Fibroblast of upper back skin (primary cell): ENCODE data around the gene ZNF778.
A peak's percentile ranks its signal among the peaks of the same experiment; 100 is the strongest.
"Not testable (repeated sequence)": the region's sequence is repeated elsewhere in the genome, so short reads cannot be mapped to it uniquely, and the experiment has no call there.

Experiments
- DNase-seq: peaks from one replicate; pipeline ENCODE4 v3.0.0-alpha.2; 2013

ZNF778 gene

DNA sequence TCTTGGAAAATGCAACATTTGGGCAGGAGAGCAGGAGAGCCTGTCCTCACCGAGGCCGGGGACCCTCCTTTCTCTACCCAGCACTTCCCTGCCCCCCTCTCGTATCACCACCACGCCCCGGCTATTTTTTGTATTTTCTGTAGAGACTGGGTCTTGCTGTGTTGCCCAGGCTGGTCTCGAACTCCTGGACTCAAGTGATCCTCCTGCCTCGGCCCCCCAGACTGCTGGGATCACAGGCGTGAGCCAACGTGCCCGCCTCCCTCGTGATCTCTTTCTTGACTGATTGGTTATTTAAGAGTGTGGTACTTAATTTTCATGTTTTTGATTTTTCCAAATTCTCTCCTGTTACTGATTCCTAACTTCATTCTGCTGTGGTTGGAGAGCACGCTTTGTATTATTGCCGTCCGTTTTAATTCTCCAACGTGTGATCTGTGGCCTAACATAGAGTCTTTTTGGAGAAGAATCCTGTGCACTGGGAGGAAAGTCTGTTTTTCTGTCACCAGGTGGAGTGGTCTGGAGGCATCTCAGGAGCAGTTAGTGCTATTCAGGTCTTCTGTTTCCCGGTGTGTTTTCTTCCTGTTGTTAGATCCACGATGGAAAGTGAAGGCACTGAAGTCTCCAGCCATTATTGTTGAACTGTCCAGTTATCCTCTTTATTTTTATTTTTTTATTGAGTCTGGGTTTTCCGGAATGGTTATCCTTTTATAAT, 40.4 kb downstream of the ZNF778 start:
- no peak for DNase-seq

- DNase-seq: not testable (repeated sequence)
Measured at GRCh38 chr16:89259901-89260300, 42.4 kb downstream of the ZNF778 start.

GRCh38 chr16:89261691-89262563, 44.4 kb downstream of the ZNF778 start:
- no peak for DNase-seq

GRCh38 chr16:89264800-89265550, 47.5 kb downstream of the ZNF778 start:
- no peak for DNase-seq

DNA sequence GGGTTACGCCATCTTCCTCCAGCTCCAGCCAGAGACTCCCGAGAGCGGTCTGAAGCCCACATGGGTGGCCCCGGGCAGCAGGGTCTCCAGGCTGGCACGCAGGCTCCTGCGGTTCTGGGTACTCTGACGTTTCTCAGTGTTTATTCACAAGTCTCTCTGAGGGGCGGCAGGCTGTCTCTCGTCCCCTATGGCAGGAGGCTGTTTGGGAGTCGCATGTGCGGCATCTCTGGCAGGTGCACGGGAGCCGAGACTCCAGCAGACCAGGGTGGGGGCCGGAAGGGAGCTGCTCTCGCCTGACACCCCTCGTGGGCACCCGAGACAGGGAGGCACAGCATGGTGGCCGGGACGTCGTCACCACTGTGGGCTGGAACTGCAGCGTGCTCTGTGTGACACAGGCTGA, 48.1 kb downstream of the ZNF778 start:
- no peak for DNase-seq

DNA sequence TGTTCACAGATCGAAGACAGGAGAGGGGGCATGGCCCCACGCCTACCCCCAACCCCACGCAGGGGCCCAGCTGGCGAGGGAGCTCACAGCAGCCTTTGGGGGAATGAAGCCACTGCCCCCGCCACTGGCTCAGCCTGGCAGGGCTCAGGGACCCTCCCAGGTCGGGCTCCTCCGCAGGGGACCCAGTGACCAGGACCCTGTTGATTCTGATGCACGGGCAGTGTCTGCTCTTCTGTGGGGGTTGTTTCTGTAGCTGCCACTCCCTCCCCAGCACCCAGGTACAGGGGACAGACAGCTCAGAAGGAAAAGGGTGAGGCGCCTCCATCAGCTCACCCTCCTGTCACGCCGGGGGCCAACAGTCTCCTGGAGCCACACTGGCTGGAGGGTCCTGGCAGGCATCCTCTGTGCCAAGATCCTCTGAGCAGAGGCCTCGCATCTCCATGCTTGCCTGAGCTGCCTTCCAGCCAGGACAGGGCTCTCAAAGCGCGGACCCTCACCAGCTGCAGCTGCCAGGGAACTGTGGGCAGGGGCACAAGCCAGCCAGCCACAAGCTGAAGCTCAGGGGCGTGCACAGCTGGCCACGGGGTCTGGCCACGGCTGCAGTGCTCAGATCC, 49.1 kb downstream of the ZNF778 start:
- DNase-seq: no peak

DNA sequence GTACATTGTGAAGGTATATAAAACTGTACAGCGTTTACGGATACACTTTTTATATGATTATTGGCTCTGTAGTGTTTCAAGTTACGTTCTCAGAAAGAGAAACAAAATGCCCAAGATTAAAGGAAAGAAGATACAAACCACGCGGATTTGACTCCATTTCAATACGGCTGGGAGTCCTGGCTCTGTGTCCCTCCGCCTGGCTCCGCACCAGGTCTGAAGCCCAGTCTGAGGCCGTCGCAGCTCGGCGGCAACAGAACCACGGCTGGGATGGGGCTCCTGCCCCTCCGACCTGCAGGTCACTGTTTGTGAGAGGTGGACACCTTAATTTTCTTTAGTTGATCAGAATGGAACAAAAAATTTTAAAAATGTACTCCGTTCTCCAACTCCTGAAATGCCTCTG, 50.2 kb downstream of the ZNF778 start:
- not testable (repeated sequence) for DNase-seq

DNA sequence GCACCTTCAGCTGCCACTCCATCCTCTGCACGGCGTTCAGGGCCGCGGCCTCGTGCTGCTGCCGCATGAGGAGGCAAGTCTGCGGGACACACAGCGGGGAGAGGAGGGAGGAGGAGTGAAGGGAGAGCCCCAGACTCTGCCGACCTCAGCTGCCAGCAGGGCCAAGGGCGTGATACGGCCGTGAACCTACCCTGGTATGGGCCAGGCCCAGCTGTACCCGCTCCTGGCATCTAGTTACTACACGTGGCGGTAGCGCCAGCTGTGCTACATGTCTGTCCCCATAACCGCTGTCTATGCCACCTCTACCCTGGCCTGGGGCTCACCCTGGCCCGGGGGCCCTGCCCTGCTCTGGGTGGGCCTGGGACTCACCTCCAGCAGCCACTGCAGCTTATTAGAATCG, 51.1 kb downstream of the ZNF778 start:
- DNase-seq: no peak

DNA sequence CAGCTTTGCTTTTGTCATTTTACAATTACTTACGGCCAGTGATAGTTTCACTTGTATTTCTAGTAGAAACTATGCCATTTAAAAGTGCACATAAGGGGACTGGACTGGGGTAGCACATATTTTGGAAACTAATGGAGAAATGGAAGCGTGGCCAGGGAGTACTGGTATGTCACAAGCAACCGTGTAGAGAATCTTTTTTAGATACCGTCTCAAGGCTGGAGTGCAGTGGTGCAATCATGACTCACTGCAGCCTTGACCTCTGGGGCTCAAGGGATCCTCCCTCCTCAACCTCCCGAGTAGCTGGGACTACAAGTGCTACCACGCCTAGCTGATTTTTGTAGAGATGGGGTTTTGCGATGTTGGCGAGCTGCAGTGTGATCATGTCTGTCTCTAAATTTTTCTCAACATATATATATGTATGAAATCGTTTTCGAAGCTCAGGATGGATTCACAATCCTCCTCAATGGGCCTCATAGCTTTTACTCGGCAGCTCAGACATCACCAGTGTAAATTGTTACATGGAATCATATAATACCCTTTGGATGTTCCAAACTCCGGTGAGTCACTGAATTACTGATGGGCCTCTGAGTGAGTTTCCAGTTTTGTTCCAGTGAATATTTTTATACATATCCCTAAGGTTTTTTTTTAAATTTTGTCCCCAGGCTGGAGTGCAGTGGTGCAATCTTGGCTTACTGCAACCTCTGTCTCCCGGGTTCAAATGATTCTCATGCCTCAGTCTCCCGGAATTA, 51.7 kb downstream of the ZNF778 start:
- DNase-seq: peak; percentile 17

DNA sequence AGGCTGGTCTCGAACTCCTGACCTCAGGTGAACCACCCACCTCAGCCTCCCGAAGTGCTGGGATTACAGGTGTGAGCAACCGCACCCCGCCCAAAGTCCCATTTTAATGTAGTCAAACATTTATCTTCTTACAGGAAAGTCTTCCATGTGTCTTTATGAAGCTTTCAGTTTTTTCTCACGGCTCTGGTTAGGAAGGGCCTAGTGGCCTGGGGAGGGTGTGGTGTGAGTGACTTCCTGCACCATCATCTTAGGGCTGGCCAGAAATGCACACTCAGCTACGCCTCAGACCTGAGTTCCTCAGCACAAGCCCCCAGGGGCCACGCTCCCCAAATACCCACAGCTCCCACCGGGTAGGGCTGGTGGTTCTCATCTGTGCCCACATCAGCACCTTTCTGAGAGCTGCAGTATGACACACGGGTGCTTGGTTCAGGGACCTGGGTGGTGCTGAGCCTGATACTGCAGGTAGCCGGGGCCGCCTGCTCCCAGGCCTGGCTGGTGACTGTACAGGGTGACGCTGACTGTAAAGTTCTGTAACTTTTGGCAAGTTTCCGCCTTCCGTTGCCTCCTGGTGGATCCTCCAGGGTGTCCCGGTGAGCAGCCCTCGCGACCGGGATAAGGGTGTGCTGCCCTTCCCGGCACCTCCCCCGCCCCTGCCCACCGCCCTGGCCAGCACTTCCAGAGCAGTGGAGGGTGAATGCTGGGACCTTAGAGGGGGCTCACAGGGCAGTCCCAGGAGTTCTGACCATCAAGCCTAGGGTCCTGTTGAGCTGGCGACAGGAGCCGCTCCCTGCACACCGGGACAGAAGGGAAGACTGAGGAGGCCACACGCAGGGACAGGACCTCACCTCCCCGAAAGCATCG, 52.5 kb downstream of the ZNF778 start:
- DNase-seq: no peak

DNA sequence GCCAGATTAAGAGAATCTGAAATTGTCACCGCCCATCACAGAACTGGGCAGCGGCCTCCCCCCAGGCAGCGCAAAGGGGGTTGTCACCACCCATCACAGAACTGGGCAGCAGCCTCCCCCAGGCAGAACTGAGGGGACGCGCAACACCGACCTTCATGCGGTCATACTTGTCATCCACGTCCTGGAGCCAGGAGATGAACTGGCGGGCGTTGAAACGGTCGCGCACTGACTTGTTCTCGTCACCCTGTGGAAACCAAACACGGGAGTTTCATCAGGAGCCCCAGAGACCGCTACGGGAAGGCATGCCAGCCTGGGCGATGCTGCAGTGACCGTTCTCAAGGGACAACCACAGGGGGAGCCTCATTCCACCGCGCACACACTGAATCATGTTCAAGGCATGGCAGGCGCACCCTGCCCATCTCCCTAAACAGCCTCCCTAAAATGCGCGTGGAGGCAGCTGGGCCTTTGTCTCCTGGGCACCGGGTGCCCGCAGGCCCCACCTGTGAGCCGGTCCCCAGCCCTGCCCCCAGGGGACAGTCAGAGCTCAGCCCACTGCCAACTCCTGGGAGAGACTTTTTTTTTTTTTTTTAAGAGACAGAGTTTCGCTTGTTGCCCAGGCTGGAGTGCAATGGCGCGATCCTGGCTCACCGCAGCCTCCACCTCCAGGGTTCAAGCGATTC, 53.3 kb downstream of the ZNF778 start:
- no peak for DNase-seq

- DNase-seq: no peak
Measured at GRCh38 chr16:89272631-89273030, 55.1 kb downstream of the ZNF778 start.

GRCh38 chr16:89273741-89274472, 56.4 kb downstream of the ZNF778 start:
- no peak for DNase-seq

GRCh38 chr16:89274561-89275283, 57.2 kb downstream of the ZNF778 start:
- DNase-seq: no peak

GRCh38 chr16:89275284-89275584, 57.7 kb downstream of the ZNF778 start:
- no peak for DNase-seq

- no peak for DNase-seq
Measured at GRCh38 chr16:89275837-89276720, 58.6 kb downstream of the ZNF778 start.

DNA sequence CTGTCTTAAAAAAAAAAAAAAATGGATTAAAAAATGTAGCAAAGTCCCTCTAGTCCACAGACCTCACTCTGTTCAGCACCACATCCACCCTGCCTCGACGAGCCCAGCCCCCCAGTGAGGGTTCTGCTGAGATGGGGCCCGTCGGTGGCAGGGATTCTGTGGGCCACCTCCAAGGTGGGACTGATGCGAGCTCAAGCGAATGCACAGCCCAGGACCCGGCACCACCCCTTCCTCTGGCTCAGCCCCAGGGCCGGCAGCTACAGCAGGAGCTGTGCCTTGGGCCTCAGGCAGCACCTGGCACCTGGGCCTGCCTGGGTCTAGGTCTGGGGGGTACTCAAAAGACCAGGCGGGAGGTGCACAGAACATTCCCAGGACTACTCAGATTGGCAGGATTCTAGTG, 59.5 kb downstream of the ZNF778 start:
- DNase-seq: no peak

GRCh38 chr16:89277641-89278341, 60.3 kb downstream of the ZNF778 start:
- no peak for DNase-seq
